Right hindlimb (tissue), 1 donor: ENCODE measurements around the gene REL.
"Not testable (repeated sequence)": the region's sequence is repeated elsewhere in the genome, so short reads cannot be mapped to it uniquely, and the experiment has no call there.

Experiments used
- DNase-seq: peaks from one replicate; pipeline ENCODE4 v3.0.0-alpha.2; 2018

The REL gene

DNA sequence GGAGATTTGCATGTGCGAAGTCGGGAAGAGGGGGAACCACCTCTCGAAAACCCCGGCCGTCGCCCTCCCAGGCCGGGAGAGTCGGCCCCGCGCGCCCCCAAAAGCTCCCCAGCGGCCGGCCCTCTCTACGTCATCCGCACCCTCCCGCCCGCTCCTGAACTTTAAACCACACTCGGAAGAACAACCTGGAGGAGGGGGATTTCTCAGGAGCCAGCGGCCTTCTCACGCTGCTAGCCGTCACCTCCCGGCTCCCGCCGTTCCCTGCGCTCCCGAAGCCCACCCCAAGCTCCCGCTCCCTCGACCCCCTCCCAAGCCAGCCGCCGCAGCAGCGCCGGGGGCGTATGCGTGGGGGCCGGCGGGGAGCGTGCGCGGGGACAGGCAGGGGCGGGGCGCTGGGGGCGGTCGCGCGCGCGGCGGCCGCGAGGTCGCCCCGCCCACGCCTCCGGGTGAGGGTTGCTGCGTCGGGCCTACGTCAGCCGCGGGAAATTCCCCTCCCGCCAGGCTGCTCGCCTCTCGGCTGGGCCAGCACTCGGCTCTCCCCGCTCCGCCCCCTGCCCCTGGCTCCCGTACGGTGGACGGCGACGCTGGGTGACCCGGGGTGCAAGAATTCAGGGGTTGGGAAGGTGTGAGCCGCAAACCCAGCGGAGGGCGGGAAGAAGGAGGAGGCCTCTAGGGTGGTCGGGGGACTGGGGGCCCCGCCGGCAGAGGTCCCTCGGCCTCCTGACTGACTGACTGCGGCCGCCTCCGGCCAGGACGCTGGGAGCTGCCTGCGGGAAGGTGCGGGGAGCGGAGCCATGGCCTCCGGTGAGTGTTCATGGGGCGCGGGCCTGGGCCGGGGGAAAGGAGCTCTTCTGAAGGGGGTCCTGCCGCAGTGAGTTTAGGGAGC is at the start of gene REL:
REL (plus strand) TSS at position 528 of the 886 bp plus-strand sequence; CDS start at position 795, 267 bp downstream.
- peak; percentile 95 for DNase-seq

DNA sequence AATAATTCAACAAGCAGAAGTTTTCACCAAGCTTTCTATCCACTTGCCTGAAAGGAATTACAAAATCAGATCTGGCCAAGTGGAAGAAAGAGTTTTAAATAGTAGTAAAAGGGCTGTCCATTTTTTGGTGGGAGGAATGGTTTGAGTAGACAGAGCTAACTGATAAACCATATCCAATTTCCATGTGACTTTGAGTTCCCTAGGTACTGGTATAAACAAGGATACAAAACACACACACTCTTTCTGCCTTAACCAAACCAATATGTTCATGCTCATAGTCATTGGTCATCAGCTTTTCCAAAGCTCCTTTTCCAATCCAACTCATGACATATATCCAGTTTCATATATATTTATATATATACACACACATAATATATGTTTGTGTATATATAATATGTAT is 49.5 kb upstream of the REL start:
- DNase-seq: no peak

GRCh38 chr2:60832621-60833020 is 48.8 kb upstream of the REL start:
- DNase-seq: no peak

DNA sequence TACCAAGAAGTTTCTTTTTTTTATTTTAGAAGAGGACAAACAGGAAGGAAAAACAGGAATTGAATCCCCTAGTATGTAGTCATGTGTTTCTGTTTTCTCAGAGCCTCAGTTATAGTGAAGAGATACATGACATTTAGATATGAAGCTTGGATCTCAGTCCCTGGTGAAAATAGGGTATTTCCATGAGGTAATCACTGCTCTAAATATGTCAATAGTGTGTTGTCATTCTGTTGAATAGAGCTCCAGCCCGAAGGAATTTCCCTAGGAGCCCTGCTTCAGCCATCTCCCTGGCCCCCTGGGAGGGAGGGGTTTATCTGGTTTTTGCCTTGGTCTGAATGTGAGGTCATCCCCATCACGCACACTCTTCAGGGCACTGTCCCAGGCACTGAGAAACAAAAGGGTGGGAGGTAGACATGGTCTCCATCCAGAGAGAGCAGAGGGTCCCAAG is 47.1 kb upstream of the REL start:
- no peak for DNase-seq

GRCh38 chr2:60836491-60836890 is 44.9 kb upstream of the REL start:
- no peak for DNase-seq

DNA sequence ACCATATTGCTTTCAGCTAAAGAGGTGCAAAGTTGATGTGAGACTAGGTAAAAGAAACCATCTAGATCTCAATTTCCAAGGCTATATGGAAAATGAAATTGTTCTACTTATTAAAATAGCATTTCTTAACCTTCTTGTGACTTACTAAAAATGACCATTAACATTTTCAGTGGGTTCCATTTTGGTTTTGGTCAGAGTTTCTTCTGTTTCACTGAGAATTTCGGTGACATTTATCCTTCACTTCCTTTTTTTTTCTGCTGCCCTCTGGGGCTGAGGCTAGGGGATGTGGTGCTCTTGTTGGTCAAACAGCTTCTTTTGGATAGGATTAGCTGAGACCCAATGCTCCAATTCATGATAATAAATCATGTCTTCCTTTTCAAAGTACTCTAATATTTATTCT is 44.3 kb upstream of the REL start:
- DNase-seq: no peak

DNA sequence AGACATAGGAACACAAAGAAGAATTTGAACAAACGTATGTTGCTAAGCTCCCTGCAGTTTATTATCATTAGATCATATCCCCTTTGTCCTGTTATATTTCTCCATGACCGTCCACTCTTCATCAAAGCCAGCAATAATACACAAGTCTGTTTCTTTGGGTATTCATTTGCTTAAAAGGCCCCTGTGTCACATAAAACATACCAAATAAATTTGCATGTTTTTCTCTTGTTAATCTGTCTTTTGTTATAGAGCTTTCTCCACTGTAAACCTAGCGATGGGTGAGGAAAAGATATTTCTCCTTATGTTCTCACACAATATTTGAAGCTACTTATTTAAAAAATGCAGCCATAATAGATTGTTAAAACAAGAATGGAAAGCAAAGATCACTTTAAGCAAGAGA is 42.9 kb upstream of the REL start:
- no peak for DNase-seq

DNA sequence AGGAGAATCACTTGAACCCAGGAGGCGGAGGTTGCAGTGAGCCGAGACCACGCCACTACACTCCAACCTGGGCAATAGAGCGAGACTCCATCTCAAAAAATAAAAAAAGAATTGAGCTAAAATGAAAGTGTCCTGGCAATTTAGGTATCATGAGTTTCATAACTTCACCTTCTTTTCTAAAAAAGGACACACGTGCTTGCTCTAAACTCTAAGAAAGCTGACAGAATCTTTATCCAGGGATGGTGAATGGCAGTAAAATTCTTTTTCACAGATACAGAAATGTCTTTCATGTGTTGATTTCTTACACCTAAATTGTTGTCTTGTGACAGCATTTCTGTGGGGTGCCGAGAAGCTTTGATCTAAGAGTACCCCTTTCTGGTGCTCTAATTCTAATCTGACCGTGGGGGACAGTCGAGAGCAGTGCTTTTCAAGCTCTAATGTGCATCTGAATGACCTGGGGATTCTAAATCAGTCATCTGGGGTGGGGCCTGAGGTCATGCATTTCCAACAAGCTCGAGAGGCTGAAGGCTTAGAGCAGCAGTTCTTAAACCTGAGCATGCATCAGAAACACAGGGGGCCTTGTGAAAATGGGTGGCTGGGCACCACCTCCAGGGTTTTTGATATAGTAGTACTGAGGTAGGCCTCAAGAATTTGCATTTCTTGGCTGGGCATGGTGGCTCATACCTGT is 42.1 kb upstream of the REL start:
- no peak for DNase-seq

GRCh38 chr2:60840880-60841279 is 40.5 kb upstream of the REL start:
- no peak for DNase-seq

- DNase-seq: no peak
These were observed 38.4 kb upstream of the REL start for GRCh38 chr2:60843006-60843405.

DNA sequence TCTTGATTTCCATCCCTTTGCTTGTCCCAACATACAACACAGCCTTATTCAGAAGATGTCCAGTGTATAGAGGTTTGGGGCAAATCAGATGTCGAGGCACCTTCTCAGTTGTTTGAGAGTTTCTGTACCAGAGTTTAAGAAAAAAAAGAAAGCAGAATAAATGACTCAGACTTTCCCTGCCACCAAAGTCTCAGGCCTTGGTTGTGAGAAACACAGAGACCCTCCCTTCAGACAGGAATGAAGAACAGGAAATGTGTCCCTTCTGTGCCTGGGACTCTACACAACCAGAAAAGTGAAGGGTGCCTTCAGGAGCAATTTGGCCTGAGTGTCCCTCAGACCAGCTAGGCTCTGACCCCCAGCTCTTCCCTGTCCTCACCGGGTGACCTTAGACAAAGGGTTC is 37.3 kb upstream of the REL start:
- DNase-seq: no peak

- no peak for DNase-seq
These were observed 33.5 kb upstream of the REL start for GRCh38 chr2:60847854-60848253.

- no peak for DNase-seq
These were observed 32.2 kb upstream of the REL start for GRCh38 chr2:60849187-60849586.

- no peak for DNase-seq
These were observed 29.0 kb upstream of the REL start for GRCh38 chr2:60852282-60852860.

GRCh38 chr2:60853531-60853930 is 27.8 kb upstream of the REL start:
- no peak for DNase-seq

- DNase-seq: no peak
These were observed 25.2 kb upstream of the REL start for GRCh38 chr2:60855989-60856669.

- no peak for DNase-seq
These were observed 24.3 kb upstream of the REL start for GRCh38 chr2:60857056-60857455.

GRCh38 chr2:60858897-60859311 is 22.5 kb upstream of the REL start:
- DNase-seq: no peak

- DNase-seq: no peak
These were observed 19.6 kb upstream of the REL start for GRCh38 chr2:60861736-60862135.

- no peak for DNase-seq
These were observed 18.7 kb upstream of the REL start for GRCh38 chr2:60862642-60863041.

GRCh38 chr2:60865361-60865760 is 16.0 kb upstream of the REL start:
- DNase-seq: not testable (repeated sequence)

- DNase-seq: no peak
These were observed 14.4 kb upstream of the REL start for GRCh38 chr2:60867007-60867406.

GRCh38 chr2:60867848-60868247 is 13.5 kb upstream of the REL start:
- DNase-seq: no peak
